ENCODE measurements around the gene SMIM14. TPM values are rescaled to one million over a fixed set of nuclear protein-coding genes. Genes with fewer than 3 reads are reported as not detected.
"Not testable (repeated sequence)": the region's sequence is repeated elsewhere in the genome, so short reads cannot be mapped to it uniquely, and the experiment has no call there.

Gene SMIM14
- total RNA-seq, 1 donor from 2014 or later: 91.0 TPM

DNA sequence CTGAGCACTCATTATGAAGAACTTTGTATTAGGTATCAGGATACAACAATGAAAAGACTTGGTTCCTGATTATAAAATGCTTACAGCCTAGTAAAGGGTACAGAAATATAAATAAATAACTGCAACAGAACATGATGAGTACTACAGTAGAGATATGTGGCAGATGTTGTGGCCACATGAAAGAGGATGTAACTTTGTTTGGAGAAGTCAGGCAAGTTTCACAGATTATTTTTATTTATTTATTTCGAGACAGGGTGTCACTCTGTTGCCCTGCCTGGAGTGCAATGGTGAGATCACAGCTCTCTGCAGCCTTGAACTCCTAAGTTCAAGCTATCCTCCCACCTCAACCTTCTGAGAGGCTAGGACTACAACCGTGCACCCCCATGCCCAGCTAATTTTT lies 43.5 kb upstream of the SMIM14 start:
- no peak for DNase-seq (ENCODE audit: low spot score)
- Mint-ChIP-seq H3K9me3 (no peaks in the 10 kb centered on the region), H3K4me3 (no peak overlapping the region), H3K27me3 (ENCODE audit: insufficient read depth, low read depth) (peaks cover 3% of the 10 kb centered on the region), H3K36me3 (peaks cover 1% of the 10 kb centered on the region), H3K27ac (no peak overlapping the region), H3K4me1 (peaks cover 2% of the 10 kb centered on the region)
- no peak overlapping the region for H3K4me2 ChIP-seq
- H2AFZ ChIP-seq (replicated peaks): no peak overlapping the region
- no peaks in the 10 kb centered on the region for H3K27me3 ChIP-seq
- H4K20me1 ChIP-seq (ENCODE audit: low read depth): no peaks in the 10 kb centered on the region
- no peaks in the 10 kb centered on the region for H3K79me2 ChIP-seq (ENCODE audit: low read depth)
- no peaks in the 10 kb centered on the region for H3K9me3 ChIP-seq (ENCODE audit: low read depth)
- H3K9ac ChIP-seq: no peak overlapping the region
- no peak overlapping the region for H3K4me3 ChIP-seq
- H3K36me3 ChIP-seq: no peaks in the 10 kb centered on the region
- H3K27ac ChIP-seq: no peak overlapping the region
- TF ChIP-seq, protein P1, sequence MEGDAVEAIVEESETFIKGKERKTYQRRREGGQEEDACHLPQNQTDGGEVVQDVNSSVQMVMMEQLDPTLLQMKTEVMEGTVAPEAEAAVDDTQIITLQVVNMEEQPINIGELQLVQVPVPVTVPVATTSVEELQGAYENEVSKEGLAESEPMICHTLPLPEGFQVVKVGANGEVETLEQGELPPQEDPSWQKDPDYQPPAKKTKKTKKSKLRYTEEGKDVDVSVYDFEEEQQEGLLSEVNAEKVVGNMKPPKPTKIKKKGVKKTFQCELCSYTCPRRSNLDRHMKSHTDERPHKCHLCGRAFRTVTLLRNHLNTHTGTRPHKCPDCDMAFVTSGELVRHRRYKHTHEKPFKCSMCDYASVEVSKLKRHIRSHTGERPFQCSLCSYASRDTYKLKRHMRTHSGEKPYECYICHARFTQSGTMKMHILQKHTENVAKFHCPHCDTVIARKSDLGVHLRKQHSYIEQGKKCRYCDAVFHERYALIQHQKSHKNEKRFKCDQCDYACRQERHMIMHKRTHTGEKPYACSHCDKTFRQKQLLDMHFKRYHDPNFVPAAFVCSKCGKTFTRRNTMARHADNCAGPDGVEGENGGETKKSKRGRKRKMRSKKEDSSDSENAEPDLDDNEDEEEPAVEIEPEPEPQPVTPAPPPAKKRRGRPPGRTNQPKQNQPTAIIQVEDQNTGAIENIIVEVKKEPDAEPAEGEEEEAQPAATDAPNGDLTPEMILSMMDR (IDR thresholded peaks at IDR 0.05): no peak
- TF ChIP-seq EZH2 (IDR thresholded peaks at IDR 0.05) (no peak), EZH2phosphoT487 (IDR thresholded peaks at IDR 0.05) (no peak)
- no peaks in the 10 kb centered on the region for H3F3A ChIP-seq (ENCODE audit: low read depth)
- no peaks in the 10 kb centered on the region for H3K4me1 ChIP-seq

- H3K4me1 Mint-ChIP-seq, H3K4me3 ChIP-seq: not testable (repeated sequence)
Measured at GRCh38 chr4:39681003-39681402, 42.3 kb upstream of the SMIM14 start.

GRCh38 chr4:39675681-39676080 lies 37.0 kb upstream of the SMIM14 start:
- H3K4me2 ChIP-seq; H3F3A ChIP-seq (ENCODE audit: low read depth); H3K9me3 Mint-ChIP-seq; H3K4me1 Mint-ChIP-seq; H3K27ac Mint-ChIP-seq; H3K4me1 ChIP-seq; H3K27me3 ChIP-seq; H4K20me1 ChIP-seq (ENCODE audit: low read depth); DNase-seq (ENCODE audit: low spot score); H3K79me2 ChIP-seq (ENCODE audit: low read depth); H3K4me3 Mint-ChIP-seq; H3K9ac ChIP-seq; H3K36me3 Mint-ChIP-seq; H2AFZ ChIP-seq (replicated peaks); H3K4me3 ChIP-seq; H3K36me3 ChIP-seq; H3K27ac ChIP-seq; H3K27me3 Mint-ChIP-seq (ENCODE audit: insufficient read depth, low read depth); H3K9me3 ChIP-seq (ENCODE audit: low read depth): not testable (repeated sequence)

More at GRCh38 chr4:39681003-39681402, 42.3 kb upstream of the SMIM14 start:
- not testable (repeated sequence) for H3K27me3 Mint-ChIP-seq (ENCODE audit: insufficient read depth, low read depth); H3K27ac ChIP-seq; H3F3A ChIP-seq (ENCODE audit: low read depth); DNase-seq (ENCODE audit: low spot score); H3K36me3 ChIP-seq; H3K9ac ChIP-seq; H3K27me3 ChIP-seq; H4K20me1 ChIP-seq (ENCODE audit: low read depth); H3K36me3 Mint-ChIP-seq; H3K4me1 ChIP-seq; H3K4me3 Mint-ChIP-seq; H3K4me2 ChIP-seq; H3K9me3 Mint-ChIP-seq; H3K9me3 ChIP-seq (ENCODE audit: low read depth); H3K27ac Mint-ChIP-seq; H3K79me2 ChIP-seq (ENCODE audit: low read depth)
- H2AFZ ChIP-seq (replicated peaks): peak overlapping the region; percentile 40

- H4K20me1 ChIP-seq (ENCODE audit: low read depth); H3K9me3 ChIP-seq (ENCODE audit: low read depth); H3K4me3 ChIP-seq; H3K27me3 ChIP-seq; DNase-seq (ENCODE audit: low spot score); H3K36me3 Mint-ChIP-seq; H2AFZ ChIP-seq (replicated peaks); H3K27ac ChIP-seq; H3F3A ChIP-seq (ENCODE audit: low read depth); H3K4me2 ChIP-seq; H3K27me3 Mint-ChIP-seq (ENCODE audit: insufficient read depth, low read depth); H3K36me3 ChIP-seq; H3K79me2 ChIP-seq (ENCODE audit: low read depth); H3K4me3 Mint-ChIP-seq; H3K4me1 Mint-ChIP-seq; H3K27ac Mint-ChIP-seq; H3K9ac ChIP-seq; H3K9me3 Mint-ChIP-seq; H3K4me1 ChIP-seq: not testable (repeated sequence)
Measured at GRCh38 chr4:39670296-39670695, 31.6 kb upstream of the SMIM14 start.

- Mint-ChIP-seq H3K36me3 (no peaks in the 10 kb centered on the region), H3K4me3 (no peak overlapping the region), H3K27ac (no peak overlapping the region), H3K9me3 (peaks cover 4% of the 10 kb centered on the region), H3K27me3 (ENCODE audit: insufficient read depth, low read depth) (no peaks in the 10 kb centered on the region), H3K4me1 (peaks cover 10% of the 10 kb centered on the region)
- Histone ChIP-seq H3K27ac (no peak overlapping the region), H3K4me3 (no peak overlapping the region), H3F3A (ENCODE audit: low read depth) (no peaks in the 10 kb centered on the region), H3K27me3 (no peaks in the 10 kb centered on the region), H3K4me1 (no peaks in the 10 kb centered on the region), H3K9me3 (ENCODE audit: low read depth) (no peaks in the 10 kb centered on the region), H2AFZ (replicated peaks) (no peak overlapping the region), H3K4me2 (no peak overlapping the region), H3K79me2 (ENCODE audit: low read depth) (no peaks in the 10 kb centered on the region), H3K36me3 (no peaks in the 10 kb centered on the region), H4K20me1 (ENCODE audit: low read depth) (no peaks in the 10 kb centered on the region), H3K9ac (no peak overlapping the region)
- no peak for DNase-seq (ENCODE audit: low spot score)
- TF ChIP-seq EZH2phosphoT487 (IDR thresholded peaks at IDR 0.05) (no peak), EZH2 (IDR thresholded peaks at IDR 0.05) (no peak)
- TF ChIP-seq, protein P1 (IDR thresholded peaks at IDR 0.05): no peak
Measured at GRCh38 chr4:39668887-39669286, 30.2 kb upstream of the SMIM14 start.

Measured in neural progenitor cell (in vitro differentiated cells).